ENCODE measurements around the gene KIAA1586.

GRCh38 chr6:57097596-57097995, 51.1 kb downstream of the KIAA1586 start:
- no peak for TF ChIP-seq CTCF (IDR thresholded peaks at IDR 0.05; ENCODE audit: insufficient read depth, low read length)
- no peak for TF ChIP-seq POLR2AphosphoS5 (IDR thresholded peaks at IDR 0.05; ENCODE audit: low read depth)

Measured in HL-60 (cell line).